Measurements from ENCODE around the gene PPP2R2B. TPM values are rescaled to one million over a fixed set of nuclear protein-coding genes. Genes with fewer than 3 reads are reported as not detected.

The PPP2R2B gene
- total RNA-seq, 4 donors from 2014 or later = 1.2 to 2.9 (median 1.9) TPM

DNA sequence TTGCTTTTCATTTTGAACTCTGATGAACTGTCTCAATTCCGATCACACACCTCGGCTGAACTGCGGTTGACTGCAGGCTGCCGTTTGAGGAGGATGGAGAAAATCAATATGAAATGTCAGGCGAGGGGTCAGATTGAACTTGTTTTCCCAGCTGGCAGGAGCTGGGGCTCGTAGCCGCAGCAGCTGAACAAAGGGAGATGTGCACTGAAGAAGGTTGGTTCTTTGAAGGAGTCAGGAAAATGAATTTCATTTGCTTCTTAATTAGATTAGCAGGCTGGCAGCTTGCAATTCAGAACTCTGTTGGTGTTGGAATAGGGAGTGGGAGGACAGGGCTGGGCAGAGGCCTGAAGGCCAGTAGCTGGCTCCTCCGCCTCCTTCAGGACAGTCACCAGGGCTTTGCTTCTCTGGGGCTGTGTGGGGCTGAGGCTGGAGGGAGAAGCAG lies 245.2 kb downstream of the PPP2R2B start:
- Histone ChIP-seq H3K9me3 (no peaks in the 10 kb centered on the region), H3K27ac (no peak overlapping the region), H3K27me3 (no peaks in the 10 kb centered on the region), H3K4me3 (no peak overlapping the region), H3K36me3 (no peaks in the 10 kb centered on the region), H3K4me1 (no peaks in the 10 kb centered on the region)
- DNase-seq = no peak
- TF ChIP-seq POLR2A (IDR thresholded peaks at IDR 0.05) = no peak
- TF ChIP-seq, protein P1, sequence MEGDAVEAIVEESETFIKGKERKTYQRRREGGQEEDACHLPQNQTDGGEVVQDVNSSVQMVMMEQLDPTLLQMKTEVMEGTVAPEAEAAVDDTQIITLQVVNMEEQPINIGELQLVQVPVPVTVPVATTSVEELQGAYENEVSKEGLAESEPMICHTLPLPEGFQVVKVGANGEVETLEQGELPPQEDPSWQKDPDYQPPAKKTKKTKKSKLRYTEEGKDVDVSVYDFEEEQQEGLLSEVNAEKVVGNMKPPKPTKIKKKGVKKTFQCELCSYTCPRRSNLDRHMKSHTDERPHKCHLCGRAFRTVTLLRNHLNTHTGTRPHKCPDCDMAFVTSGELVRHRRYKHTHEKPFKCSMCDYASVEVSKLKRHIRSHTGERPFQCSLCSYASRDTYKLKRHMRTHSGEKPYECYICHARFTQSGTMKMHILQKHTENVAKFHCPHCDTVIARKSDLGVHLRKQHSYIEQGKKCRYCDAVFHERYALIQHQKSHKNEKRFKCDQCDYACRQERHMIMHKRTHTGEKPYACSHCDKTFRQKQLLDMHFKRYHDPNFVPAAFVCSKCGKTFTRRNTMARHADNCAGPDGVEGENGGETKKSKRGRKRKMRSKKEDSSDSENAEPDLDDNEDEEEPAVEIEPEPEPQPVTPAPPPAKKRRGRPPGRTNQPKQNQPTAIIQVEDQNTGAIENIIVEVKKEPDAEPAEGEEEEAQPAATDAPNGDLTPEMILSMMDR (IDR thresholded peaks at IDR 0.05) = no peak

DNA sequence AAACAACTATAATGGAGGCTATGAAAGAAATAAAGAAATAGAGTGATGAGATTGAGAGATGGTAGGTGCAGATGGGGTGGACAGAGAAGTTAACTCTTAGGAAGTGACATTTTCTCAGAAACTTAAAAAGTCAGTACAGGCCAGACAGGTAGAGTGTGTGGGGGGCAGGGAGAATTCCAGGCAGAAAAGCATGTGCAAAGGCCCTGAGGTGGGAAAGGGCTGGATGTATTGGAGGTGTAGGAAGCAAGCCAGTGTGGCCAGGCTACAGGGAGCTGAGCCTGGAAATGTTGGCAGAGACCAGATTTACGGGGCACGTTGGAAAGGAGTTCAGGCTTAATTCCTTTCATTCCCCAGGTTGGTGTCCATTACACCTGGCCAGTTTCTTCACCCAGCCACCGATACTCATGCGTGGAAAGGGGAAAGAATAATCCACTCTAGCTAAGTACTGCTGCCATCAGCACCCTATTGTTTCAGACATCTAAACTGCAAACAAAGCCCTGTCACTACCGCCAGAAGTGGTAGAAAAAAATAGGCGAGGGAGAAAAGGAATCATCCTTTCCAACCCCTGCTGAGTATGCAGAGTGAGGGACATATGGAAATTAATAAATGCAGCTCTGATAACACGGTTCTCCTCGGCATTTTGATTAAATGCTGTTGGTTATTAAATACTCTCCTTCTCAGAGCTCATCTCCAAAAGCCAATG lies 245.8 kb downstream of the PPP2R2B start:
- no peak for DNase-seq
- no peak overlapping the region for H3K27ac ChIP-seq
- TF ChIP-seq, protein P1 (IDR thresholded peaks at IDR 0.05) = no peak
- no peak for TF ChIP-seq POLR2A (IDR thresholded peaks at IDR 0.05)
- H3K4me3 ChIP-seq = no peak overlapping the region
- H3K36me3 ChIP-seq = no peaks in the 10 kb centered on the region
- no peaks in the 10 kb centered on the region for H3K4me1 ChIP-seq
- no peaks in the 10 kb centered on the region for H3K27me3 ChIP-seq
- no peaks in the 10 kb centered on the region for H3K9me3 ChIP-seq

DNA sequence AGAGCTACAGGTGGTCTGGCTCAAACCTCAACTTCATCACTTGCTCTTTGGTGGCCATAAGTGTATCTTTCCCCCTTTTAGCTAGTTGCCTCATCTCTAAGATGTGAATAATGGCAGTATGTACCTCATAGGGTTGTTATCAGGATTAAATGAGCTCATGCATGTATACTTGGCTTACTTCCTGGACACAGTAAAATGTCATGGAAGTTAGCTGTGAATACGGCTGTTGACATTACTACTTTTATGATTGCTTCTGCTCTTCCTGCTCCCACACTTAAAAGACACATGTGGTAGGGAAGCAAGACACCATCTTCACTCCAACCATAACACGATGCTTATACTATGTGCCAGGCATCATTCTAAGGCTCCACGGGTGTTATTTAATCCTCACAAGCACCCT lies 248.1 kb downstream of the PPP2R2B start:
- H3K27ac ChIP-seq = no peak overlapping the region
- TF ChIP-seq, protein P1 (IDR thresholded peaks at IDR 0.05) = no peak
- TF ChIP-seq POLR2A (IDR thresholded peaks at IDR 0.05) = no peak
- no peak overlapping the region for H3K4me3 ChIP-seq
- H3K4me1 ChIP-seq = no peaks in the 10 kb centered on the region
- no peak for DNase-seq
- no peaks in the 10 kb centered on the region for H3K36me3 ChIP-seq
- H3K9me3 ChIP-seq = no peaks in the 10 kb centered on the region
- no peaks in the 10 kb centered on the region for H3K27me3 ChIP-seq

DNA sequence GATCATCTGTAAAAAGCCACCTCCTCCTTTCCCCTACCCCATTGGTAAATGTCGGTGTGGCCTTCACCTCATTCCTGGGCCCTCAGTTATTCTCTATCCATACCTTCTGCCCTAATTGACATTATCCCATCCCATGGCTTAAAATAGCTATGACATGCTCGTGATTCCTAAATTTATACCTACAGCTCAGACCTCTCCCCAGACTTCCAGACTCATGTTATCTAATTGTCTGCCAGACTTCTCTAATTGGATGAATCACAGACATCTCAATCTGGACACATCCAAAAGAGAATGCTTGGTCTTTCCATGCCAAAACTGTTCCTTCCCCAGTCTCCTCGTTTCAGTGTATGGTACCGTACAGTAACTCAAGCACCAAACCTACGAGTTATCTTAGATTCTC lies 249.6 kb downstream of the PPP2R2B start:
- no peak overlapping the region for H3K27ac ChIP-seq
- no peak for DNase-seq
- no peaks in the 10 kb centered on the region for H3K36me3 ChIP-seq
- H3K9me3 ChIP-seq = no peaks in the 10 kb centered on the region
- H3K4me1 ChIP-seq = no peaks in the 10 kb centered on the region
- no peak overlapping the region for H3K4me3 ChIP-seq
- TF ChIP-seq, protein P1 (IDR thresholded peaks at IDR 0.05) = no peak
- TF ChIP-seq POLR2A (IDR thresholded peaks at IDR 0.05) = no peak
- H3K27me3 ChIP-seq = no peaks in the 10 kb centered on the region

DNA sequence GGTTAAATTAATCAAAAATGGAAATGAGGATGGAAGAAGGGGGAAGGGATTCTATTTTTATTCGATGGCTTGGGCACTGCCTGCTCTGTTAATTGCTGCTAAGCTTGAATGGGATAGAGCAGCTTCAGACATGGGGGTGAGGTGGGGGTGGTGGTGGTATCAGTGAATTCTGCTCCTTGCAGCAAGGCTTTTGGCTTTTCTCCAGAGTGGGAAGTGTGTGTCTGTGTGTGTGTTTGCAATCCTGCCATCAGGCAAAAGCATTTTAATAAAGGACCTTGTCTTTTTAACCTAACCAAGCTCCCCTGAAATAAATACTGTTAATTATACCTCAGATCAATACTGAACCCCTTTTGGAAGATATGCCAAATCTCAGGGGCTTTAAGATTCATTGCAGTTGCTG lies 251.6 kb downstream of the PPP2R2B start:
- H3K27ac ChIP-seq = no peak overlapping the region
- TF ChIP-seq, protein P1 (IDR thresholded peaks at IDR 0.05) = no peak
- TF ChIP-seq POLR2A (IDR thresholded peaks at IDR 0.05) = no peak

More for the DNA sequence above, 251.6 kb downstream of the PPP2R2B start:
- no peaks in the 10 kb centered on the region for H3K9me3 ChIP-seq
- H3K4me3 ChIP-seq = no peak overlapping the region
- DNase-seq = no peak
- H3K27me3 ChIP-seq = no peaks in the 10 kb centered on the region
- no peaks in the 10 kb centered on the region for H3K4me1 ChIP-seq
- no peaks in the 10 kb centered on the region for H3K36me3 ChIP-seq

All from Peyer's patch (tissue), 4 donors.